Kidney capillary endothelial cell (primary cell): ENCODE results near the gene VTN.

Experiments
- DNase-seq: peaks from one replicate; pipeline ENCODE4 v3.0.0-alpha.2; 2018; ENCODE audit warnings: low spot score

VTN gene

DNA sequence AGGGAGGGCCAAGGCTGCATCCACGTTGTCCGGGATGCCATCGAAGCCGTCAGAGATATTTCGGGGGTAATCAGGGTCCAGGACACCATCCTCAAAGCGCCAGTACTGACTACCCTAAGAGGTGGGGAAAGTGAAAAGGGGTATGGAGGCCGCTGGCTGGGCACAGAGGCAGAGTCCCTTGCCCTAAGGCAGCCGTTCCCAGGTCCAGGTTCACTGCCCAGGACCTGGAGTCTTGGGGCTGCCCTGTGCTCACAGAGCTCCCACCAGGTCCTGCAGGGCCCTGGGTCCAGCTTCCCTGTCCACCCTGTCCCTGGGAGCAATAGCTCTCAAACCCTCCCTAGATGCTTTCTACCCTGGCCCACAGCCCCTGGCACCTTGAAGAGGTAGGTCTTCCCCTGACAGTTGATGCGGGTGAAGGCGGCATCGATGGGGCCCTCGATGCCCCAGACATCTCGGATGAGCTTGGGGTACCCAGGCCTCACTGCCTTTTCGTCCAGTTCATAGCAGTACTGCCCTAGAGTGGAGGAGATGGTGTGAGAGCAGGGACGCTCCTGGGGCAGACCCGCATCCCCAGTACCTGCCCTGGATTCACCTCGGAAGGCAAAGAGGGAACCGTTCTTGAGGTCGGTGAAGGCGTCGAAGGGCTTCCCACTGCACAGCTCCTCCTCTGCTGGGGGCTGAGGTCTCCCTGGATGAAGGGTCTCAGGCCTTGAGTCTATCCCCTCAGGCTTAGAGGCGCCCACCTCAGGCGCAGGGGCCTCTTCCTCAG is 1.0 kb downstream of the VTN start:
- no peak for DNase-seq

DNA sequence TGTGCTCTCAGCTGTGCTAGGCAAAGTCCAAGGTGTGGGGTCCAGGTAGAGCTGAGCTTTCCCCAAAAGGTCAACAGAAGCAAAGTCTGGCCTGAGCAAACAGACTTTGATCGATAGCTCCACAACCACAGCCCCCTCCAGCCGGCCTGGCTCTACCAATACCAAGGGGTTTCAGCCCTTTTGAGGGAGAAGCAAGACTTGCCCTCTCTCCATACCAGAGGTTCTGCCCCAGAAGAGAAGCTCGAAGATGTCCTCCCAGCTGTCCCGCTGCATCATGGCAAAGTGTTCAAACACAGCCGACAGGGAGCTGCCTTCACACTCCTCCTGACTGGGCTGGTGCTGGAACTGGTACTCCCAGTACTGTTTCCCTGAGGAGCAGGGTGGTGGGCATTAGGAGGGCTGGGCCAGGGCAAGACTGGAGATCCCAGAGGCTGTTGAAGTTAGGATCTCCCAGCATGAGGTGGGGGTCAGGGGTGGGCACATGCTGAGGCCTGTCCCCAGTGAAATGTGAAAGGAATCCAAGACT is 1.7 kb downstream of the VTN start:
- no peak for DNase-seq

DNA sequence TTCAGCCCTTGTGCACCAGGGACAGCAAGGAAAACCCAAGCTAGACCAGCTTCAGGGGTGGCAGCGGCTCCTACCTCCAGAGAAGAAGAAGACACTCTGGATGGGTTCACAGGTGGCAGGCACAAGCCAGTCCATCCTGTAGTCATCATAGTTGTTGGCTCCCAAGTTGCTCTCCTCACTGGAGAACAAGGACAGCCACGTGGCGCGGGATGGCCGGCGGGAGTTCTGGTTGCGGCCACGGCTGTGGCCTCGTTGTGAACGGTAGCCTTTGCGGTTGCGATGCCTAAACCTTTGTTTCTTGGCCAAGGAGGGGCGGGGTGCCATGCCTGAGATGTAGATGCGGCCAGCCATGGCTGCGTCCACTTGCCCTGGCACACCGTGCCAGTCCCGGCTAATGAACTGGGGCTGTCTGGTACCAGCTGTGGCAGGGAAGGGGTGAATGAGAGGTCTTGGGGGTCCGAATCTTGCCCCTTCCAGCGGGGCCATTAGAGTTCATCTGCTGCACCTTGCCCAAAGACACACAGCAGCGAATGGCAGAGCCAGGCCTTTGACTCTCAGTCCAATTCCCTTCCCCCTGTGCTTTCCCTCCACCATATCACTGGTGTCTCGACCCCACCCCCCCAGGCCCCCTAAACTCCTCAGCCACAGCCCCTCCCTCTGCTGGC is 2.3 kb downstream of the VTN start:
- DNase-seq = no peak

DNA sequence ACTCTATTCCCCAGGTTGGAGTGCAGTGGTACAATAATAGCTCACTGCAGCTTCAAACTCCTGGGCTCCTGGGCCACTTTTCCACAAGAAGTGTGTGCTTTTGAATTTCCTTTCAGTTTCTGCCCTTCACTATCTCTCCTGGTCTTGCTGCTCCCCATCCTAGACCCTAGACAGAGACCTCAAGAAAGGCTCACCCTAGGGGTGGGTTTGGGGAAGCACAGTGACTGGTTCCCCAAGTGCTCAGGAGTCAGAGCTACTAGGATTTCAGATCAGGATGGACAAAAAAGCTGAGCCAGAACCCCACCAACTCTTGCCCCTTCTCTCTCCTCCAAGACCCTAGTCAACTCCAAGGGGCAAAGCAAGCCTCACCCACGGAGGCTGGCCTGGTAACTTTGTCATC is 3.5 kb downstream of the VTN start:
- DNase-seq = no peak

DNA sequence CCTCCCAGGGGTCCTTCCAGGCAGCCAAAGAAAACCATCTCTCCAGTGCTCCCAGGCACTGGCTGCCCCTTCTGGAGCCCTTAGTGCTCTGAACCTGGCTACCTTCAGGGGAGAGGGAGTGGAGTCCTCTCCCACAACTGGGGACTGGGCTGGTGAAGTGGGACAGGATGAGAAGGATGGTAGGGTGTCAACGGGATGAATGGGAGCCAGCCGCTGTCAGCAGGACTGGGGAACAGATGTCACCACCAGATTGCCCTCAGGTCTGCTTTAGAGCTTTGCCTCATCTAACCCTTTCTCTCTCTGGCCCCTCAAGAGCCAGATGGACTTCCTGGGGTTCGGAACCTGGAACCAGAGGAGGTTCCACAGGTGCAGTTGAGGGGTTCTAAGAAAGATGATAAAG is 4.6 kb downstream of the VTN start:
- no peak for DNase-seq

DNA sequence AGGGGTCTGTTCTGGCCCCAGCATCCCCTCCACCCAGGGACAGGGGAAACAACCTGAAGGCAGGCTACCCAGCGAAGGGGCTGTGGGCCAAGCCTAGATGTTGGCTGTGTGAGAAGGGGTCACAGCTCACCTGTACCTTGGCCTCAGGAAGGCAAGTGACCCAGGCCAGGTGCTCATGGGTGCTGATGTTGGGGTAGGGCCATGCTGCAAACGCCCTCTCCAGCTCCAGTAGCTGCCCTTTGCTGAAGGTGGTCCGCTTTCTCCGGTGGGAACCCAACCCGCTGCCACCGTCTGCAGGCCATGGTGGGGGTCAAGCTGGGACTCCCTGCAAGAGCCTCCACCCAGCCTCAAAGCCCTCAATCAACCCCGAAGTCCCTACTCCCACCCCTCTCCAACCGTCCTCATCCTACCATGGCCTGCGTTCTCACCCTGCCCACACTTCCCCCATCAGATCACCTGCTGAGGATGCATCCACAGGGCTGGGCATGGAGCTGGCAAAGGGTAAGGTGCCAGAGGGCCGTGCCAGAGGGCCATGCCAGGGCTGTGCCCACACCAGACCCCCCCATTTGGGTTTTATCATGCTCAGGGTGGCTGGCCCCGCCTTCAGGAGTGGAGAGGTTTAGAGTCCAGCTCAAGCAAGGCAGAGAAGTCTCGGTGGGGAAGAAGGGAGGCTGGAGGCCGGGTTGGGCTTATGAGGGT is 5.3 kb downstream of the VTN start, which contains the start of gene SEBOX:
TSS of gene SEBOX (minus strand) at position 535 of the 699 bp plus-strand sequence. CDS start at position 487, 48 bp downstream.
- no peak for DNase-seq

DNA sequence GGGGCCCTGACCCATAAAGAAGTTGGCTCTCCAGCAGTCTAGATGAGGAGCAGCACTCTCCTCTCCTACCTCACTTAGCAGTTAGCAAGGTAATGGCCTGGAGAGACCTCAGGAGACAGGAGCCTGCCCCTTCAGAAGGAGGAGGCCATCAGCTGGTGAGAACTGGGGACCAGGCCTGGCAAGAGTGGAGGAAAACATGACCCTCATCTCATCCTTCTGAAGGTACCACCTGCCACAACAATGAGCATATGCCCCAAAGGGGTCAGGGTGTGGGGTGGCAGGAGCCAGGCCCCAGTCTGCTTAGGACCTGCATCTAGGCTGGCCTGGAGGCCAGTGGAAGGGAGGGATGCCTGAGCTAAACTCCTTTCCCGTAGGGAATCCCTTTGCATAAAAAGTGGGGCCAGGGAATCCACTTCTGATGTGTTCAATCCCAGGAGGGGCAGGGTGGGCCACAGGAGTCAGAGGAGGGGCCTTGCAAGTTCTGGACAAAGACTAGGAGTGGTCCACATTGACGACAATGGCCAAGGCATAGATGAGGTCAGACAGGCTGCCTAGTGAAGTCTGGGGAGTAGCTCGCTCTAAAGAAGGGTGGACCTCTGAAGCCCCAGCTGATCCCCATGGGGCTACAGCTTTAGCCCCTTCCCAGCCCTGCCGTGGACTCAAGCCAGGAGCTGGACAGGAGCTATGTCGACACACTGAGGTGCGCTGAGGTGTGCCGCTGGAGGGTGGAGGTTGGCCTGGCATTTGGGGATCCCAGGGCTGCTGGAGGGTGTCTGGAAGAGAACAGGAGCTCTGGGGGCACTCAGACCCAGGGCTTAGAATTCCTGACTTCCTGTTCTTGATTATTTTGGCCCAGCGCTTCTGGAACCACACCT is 6.1 kb downstream of the VTN start:
- DNase-seq = no peak

DNA sequence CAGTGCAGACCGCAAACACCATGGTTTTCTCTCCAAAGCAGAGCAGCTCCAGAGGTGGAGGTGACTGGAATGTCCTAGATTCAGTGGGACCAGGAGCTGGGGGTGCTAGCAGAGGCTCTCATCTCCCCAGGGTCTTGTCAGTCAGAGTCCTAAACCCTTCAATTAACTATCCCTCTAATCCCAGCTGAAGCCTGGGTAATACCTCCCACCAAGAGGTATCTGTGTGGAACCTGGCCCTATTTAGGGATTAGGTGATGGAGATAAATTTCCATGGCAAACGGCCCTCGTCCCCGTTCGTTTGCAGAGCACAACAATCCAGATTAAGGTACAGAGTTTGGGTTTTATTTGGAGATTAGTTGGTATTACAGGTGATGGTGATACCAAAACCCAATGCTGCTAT is 6.9 kb downstream of the VTN start:
- no peak for DNase-seq

DNA sequence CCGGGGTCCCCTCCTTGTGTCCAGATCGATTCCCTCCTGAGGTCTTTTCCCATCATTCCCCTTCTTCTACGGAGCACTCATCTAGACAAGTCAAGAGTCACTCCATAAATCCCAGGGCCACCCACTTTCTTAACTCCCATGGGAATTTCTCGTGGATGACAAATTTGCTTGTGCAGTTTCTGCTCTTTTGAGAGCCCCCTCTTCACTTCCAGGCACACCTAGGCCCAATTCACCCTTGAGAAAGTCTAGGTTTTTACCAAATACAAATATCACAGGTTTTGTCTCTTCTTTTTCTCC is 12.3 kb downstream of the VTN start:
- no peak for DNase-seq

DNA sequence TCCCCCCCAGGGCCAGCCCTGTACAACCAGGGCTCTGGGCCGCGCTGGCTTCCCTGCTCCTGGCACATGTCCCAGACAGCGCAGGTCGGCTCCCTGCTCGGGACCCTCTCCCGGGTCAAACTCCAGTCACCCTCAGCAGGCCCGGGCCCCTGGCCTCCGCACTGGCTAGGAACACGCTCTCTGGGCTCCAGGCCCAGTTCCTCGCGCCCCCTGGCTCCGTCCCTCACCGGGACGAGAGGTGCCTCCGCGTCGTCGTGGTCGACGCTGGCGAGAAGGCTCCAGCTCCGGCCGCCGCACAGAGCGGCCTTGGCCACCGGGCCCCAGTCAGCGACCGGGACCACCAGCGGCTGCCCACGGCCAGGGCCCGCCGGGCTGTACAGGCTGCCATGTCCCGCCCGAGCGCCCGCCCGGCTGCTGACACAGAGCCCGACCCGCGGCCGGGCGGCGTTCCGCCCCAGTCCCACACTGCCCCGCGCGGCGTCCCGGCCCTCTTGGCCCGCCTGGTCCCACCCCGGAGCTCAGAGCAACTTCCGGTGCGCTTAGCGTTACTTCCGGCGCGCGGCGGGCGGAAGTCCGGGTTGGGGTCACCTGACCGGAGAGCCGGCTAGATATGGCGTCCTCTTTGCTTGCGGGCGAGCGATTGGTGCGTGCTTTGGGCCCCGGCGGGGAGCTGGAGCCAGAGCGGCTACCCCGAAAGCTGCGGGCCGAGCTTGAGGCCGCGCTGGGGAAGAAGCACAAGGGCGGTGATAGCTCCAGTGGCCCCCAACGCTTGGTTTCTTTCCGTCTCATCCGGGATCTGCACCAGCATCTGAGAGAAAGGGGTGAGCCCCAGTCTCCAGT is 12.8 kb downstream of the VTN start, which contains the start of gene POLDIP2:
TSS of gene POLDIP2 (minus strand) at position 467 of the 840 bp plus-strand sequence. CDS start at position 388, 79 bp downstream.
- DNase-seq = peak; percentile 87

DNA sequence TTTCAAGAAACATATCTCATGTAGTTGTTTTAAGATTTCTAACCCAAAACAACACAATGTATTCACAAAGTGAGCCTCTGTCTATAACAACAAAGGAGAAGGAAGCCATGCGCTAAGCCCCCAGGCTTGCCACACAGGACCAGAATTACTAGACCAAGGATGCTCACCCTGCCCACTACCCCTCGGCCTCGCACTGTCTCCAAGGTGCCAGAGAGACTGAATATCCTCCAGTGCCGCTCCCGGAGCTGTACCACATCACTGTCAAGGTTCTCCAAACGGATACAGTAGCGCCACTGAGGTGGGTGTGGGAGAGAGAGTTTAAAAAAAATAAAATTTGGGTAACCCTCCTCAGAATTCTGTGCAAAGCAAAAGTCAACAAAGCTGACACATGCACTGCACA is 19.8 kb downstream of the VTN start:
- no peak for DNase-seq

DNA sequence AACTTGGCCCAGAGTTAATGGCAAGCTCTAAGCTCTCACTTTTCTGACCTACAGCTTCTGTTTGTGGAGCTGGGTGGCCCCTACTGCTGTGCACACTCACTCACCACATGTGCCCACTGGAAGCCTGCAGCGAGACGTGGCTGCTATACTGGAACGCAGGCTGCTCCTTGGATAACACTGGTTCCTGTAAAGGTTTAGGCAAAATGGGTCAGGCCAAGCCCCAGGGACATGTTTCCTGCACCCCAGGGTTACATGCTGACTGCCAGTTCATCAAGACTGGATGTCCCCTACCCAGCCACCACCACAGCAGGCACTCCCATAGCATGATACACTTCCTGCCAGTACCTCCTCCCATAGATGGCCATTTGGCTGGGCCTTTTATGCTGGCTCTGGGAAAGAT is 21.1 kb downstream of the VTN start:
- DNase-seq = no peak

DNA sequence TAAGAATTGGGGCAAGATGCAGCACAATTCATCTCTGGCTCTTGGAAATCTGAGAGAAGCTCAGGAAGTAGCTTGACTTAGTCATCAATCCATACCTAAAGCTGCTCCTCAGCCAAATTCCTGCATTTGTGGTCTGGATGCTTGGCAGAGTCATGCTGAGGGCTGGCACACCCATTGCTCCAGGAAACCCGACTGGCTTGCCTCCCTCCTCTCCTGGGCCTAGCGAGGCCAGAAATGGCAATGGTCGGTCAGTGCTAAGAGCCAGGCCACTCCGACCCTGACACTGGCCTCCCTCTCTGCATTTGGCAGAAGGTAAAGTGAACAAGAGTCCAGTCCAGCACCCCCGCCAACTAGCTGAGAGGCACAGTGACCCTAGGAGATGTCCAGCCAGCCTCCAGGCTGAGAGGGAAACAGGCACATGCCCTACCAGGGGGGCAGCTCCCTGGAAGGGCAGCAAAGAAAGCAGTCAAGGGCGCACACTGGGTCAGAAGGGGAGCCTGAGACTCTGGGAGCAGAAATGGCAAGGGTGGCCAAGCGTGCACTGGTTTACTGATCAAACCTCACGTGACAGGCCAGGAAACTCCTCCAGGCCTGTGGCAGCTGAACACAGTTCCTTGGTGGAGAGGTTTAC is 22.7 kb downstream of the VTN start:
- DNase-seq = peak; percentile 68

DNA sequence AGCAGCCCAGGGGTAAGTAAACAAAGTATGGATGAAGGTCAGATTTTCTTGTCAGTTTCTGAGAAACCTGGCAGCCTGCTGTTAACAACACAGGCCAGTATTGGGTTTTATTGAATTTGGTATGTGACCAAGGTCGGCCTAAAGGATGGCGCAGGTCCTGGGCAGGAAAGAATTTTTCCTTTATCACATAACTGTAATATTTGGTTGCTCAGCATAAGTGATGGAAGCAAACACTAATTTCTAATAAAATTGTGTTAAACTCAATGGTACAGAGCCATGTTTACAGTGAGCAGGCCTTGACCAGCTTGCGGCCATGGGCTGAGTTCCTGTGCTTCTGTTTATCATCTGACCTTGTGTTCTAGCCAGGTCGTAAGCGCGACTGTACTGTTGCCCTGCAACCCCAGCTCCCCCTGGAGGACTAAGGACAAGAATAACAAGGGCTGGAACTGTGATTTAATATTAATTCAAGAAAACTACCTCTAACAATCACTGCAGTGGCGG is 23.3 kb downstream of the VTN start:
- DNase-seq = no peak

DNA sequence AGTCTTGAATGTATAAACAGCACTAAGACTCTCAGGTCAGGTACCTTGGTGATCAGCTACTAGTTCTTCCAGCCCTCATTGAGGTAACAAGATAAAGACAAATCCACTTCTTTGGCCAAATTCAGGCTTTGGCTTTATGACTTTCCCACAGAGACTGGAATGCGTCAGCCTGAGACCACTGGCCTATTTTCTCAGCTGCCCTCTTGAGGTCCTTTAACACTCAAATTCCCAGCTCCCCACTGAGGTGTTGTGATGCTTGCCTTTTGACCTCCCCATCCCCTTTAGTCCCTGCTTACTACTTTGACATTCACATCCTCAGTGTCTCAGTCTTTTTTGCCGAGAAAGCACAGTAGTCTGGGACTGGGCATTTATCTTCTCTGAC is 23.9 kb downstream of the VTN start:
- no peak for DNase-seq

DNA sequence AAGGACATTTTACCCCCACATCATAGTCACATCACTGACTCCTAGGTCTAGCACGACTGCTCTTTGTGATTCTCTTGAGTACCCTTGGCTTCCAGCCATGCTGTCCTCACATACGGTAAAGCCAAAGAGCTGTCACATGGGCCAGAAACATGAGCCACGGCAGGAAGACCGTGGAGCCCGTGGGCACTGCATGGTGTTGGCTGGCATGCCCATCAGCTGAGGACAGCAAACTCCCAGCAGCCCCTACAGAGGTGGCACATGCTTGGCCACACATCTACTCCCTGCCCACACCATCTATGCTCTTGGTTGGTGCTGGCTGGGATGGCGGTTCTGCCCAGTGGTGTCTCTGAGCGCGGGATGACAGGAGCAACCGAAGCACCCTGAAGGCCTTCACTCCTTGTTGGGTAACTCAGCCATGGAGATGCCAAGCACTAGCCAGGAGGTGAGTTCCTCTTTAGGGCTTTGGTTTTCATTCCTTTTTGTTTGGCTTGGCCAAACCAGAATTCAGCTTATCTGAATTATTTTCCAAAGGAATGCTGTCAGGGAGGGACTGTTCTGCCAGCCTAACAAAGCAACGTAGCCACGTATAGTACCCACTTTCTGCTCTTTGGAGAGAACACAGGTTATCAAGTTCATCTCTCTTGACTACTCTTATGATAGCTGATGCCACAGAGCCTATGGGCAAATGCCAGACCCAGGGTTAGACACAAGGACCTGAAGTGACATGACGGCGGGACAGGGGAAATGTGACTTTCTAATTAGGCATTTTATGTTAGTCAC is 24.5 kb downstream of the VTN start:
- no peak for DNase-seq

DNA sequence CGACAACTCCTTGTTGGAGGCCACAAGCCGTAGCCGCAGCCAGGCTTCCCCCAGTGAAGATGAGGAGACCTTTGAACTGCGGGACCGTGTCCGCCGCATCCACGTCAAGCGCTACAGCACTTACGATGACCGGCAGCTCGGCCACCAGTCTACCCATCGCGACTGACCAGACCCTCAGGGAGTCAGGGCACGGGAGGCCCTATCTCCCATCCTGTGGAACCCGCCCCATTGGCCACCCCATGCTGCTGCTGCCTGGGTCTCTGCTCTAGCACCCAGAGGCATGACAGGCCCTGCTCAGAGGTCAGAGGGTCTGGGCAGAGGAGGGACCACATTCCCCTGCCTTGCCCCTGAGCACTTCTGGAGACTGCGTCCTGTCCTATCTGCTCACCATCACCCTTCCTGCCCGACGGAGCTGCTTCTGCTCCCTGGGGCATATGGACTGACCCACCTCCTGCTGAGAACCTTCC is 25.6 kb downstream of the VTN start:
- no peak for DNase-seq

DNA sequence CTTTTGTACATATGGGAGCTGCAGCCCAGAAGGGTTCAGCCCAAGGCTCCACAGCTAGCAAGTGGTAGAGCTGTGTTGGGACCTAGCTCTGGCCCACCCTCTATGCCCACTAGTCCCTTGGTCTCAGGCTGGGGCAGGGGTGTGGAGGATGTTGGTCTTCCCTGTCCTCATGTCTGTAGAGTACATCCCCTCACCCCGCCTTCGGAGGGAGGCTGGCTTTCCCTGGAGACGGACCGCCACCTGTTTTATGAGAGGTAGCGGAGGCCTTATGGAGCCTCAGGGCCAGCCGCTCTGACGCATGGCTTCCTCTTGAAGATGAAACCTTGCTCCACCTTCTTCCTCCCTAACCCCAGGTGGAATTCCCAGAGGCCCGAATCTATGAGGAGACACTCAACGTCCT is 26.1 kb downstream of the VTN start:
- DNase-seq = no peak

DNA sequence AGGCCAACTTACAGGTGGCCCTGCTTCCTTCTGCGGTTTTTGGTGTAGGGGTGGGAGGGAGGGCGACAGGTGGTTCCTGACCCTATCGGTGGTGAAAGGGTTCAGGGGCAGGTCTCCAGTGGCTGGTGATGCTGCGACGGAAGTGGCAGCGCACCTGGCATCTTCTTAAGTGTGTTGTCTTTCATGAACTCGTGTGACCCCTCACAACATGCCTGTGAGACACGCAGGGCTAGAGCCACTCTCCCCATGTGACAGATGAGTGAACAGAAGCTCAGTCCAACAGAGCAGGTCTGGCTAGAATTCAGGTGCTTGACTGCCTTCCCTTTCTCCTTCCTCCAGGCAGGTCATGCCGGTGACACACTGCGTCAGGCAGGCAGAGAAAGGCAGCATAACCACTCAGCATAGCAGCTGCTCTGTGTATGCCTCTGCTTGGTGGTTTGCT is 26.6 kb downstream of the VTN start:
- DNase-seq = no peak
